H1 (cell line): ENCODE results near the gene GTF2A1L. TPM values are rescaled to one million over a fixed set of nuclear protein-coding genes. Genes with fewer than 3 reads are reported as not detected.

Experiments used
- CTCF ChIA-PET: fragments of 300-600 bp; sonication (Branson Sonifier 250); formaldehyde crosslinking; loops from one replicate; lab custom pipeline; 2021; ENCODE audit not compliant: partially characterized antibody; lab: Charles Lee
- POLR2A ChIA-PET: fragments of 300-600 bp; sonication (Branson Sonifier 250); formaldehyde crosslinking; loops from one replicate; lab custom pipeline; 2021; ENCODE audit warnings: inconsistent platforms; ENCODE audit not compliant: partially characterized antibody; lab: Charles Lee
- DNase-seq, 2 experiments: peaks; one replicate each; pipeline versions ENCODE4 v3.0.0 to v3.0.0-alpha.2; 2010 to 2022; ENCODE audit warnings: low spot score in 2 of 2, low read depth in 1 of 2, mixed read lengths in 1 of 2
- FAIRE-seq: peaks from 2 replicates; lab custom pipeline; 2011; peaks lifted over from hg19 to GRCh38; lab: Jason Lieb, UNC
- H2AFZ ChIP-seq: 2 replicates; pipeline ENCODE4 v1.8.1; 2012; ENCODE audit warnings: low read length, inconsistent platforms
- H2AK5ac ChIP-seq: 2 replicates; pipeline ENCODE4 v1.6.1; 2013; ENCODE audit warnings: low read depth, low read length
- H2BK120ac ChIP-seq: replicated peaks from 2 replicates; pipeline ENCODE3; 2013; ENCODE audit warnings: low read depth, low read length, inconsistent platforms
- H2BK12ac ChIP-seq: 2 replicates; pipeline ENCODE4 v1.6.1; 2013; ENCODE audit warnings: low read depth, low read length
- H2BK15ac ChIP-seq: 2 replicates; pipeline ENCODE4 v1.6.1; 2013; ENCODE audit warnings: low read length
- H2BK20ac ChIP-seq: 2 replicates; pipeline ENCODE4 v1.6.1; 2013; ENCODE audit warnings: low read length
- H2BK5ac ChIP-seq: 2 replicates; pipeline ENCODE4 v1.6.1; 2013; ENCODE audit warnings: low read depth, low read length
- H3K14ac ChIP-seq: 2 replicates; pipeline ENCODE4 v1.6.1; 2013; ENCODE audit warnings: inconsistent platforms; ENCODE audit not compliant: insufficient read length
- H3K18ac ChIP-seq: 2 replicates; pipeline ENCODE4 v1.6.1; 2013; ENCODE audit warnings: low read length; ENCODE audit errors: extremely low read depth
- H3K23ac ChIP-seq: 2 replicates; pipeline ENCODE4 v1.6.1; 2013; ENCODE audit warnings: inconsistent platforms; ENCODE audit not compliant: insufficient read length
- H3K23me2 ChIP-seq: 2 replicates; pipeline ENCODE4 v1.6.1; 2013; ENCODE audit warnings: low read depth, low read length
- H3K27ac ChIP-seq: 2 replicates; pipeline ENCODE4 v1.6.1; 2011; ENCODE audit warnings: low read depth, low read length, inconsistent platforms
- H3K27me3 ChIP-seq, 4 experiments: replicated peaks in 1 of 4; 1 replicate in 1 of 4; 2 replicates in 3 of 4; pipeline versions ENCODE4 v1.6.1 to v1.8.1; 2011 to 2013; ENCODE audit warnings: low read length in 3 of 4, mild to moderate bottlenecking in 3 of 4, inconsistent platforms in 2 of 4, mixed read lengths in 2 of 4, moderate library complexity in 1 of 4; ENCODE audit not compliant: control insufficient read depth in 3 of 4, insufficient read depth in 3 of 4; ENCODE audit errors: extremely low read depth in 1 of 4
- H3K36me3 ChIP-seq, 4 experiments: 2 replicates each; pipeline versions ENCODE4 v1.6.1 to v1.8.1; 2011 to 2013; ENCODE audit warnings: mild to moderate bottlenecking in 4 of 4, low read length in 3 of 4, moderate library complexity in 2 of 4, control low read depth in 1 of 4, inconsistent platforms in 1 of 4; ENCODE audit not compliant: insufficient read depth in 4 of 4, control insufficient read depth in 2 of 4
- H3K4ac ChIP-seq: replicated peaks from 2 replicates; pipeline ENCODE3; 2013; ENCODE audit warnings: low read length, low read depth, mixed read lengths, inconsistent platforms; ENCODE audit not compliant: insufficient read length
- H3K4me1 ChIP-seq, 4 experiments: replicated peaks in 1 of 4; 1 replicate in 1 of 4; 2 replicates in 3 of 4; pipeline versions ENCODE4 v1.6.1 to v1.8.1; 2011 to 2013; ENCODE audit warnings: low read length in 3 of 4, inconsistent platforms in 2 of 4, mixed read lengths in 1 of 4; ENCODE audit not compliant: insufficient read depth in 4 of 4, control insufficient read depth in 3 of 4
- H3K4me2 ChIP-seq, 2 experiments: 2 replicates each; pipeline versions ENCODE4 v1.6.1 to v1.8.1; 2011 to 2013; ENCODE audit warnings: low read depth in 2 of 2, low read length in 2 of 2, control low read depth in 1 of 2, inconsistent platforms in 1 of 2, mild to moderate bottlenecking in 1 of 2; ENCODE audit not compliant: insufficient read depth in 1 of 2
- H3K4me3 ChIP-seq, 4 experiments: fragments of 200-600, 300-600 bp in 1 of 4; sonication (generic), shearing (Covaris generic), sonication (Bioruptor Twin) in 1 of 4; 2 replicates each; pipeline versions ENCODE4 v1.5.1 to v1.8.1; 2011 to 2016; ENCODE audit warnings: low read length in 4 of 4, low read depth in 3 of 4, control low read depth in 2 of 4, inconsistent platforms in 2 of 4, mild to moderate bottlenecking in 2 of 4, mixed read lengths in 1 of 4, moderate library complexity in 1 of 4; ENCODE audit not compliant: insufficient read depth in 2 of 4; ENCODE audit errors: extremely low read depth in 1 of 4
- H3K56ac ChIP-seq: replicated peaks from 2 replicates; pipeline ENCODE3; 2013; ENCODE audit warnings: low read depth, mild to moderate bottlenecking, mixed read lengths, low read length, inconsistent platforms; ENCODE audit not compliant: insufficient read length
- H3K79me1 ChIP-seq: 2 replicates; pipeline ENCODE4 v1.6.1; 2013; ENCODE audit warnings: low read depth, low read length, control low read depth
- H3K79me2 ChIP-seq, 2 experiments: 2 replicates each; pipeline versions ENCODE4 v1.6.1 to v1.8.1; 2012 to 2013; ENCODE audit warnings: low read length in 2 of 2, mild to moderate bottlenecking in 2 of 2, inconsistent platforms in 1 of 2; ENCODE audit not compliant: insufficient read depth in 2 of 2, control insufficient read depth in 1 of 2
- H3K9ac ChIP-seq, 4 experiments: replicated peaks in 1 of 4; 1 replicate in 1 of 4; 2 replicates in 3 of 4; pipeline versions ENCODE4 v1.6.1 to v1.8.1; 2011 to 2013; ENCODE audit warnings: low read depth in 3 of 4, low read length in 3 of 4, control low read depth in 2 of 4, mild to moderate bottlenecking in 2 of 4, moderate library complexity in 2 of 4, inconsistent platforms in 1 of 4; ENCODE audit errors: extremely low read depth in 1 of 4
- H3K9me3 ChIP-seq, 2 experiments: 2 replicates each; pipeline versions ENCODE4 v1.6.1 to v1.8.1; 2012 to 2013; ENCODE audit warnings: mild to moderate bottlenecking in 2 of 2, moderate library complexity in 2 of 2, control low read depth in 1 of 2, inconsistent platforms in 1 of 2, low read depth in 1 of 2, low read length in 1 of 2, mixed read lengths in 1 of 2; ENCODE audit not compliant: insufficient read depth in 2 of 2
- H4K20me1 ChIP-seq, 2 experiments: replicated peaks in 1 of 2; 2 replicates each; pipeline versions ENCODE3 to v1.8.1; 2011 to 2013; ENCODE audit warnings: inconsistent platforms in 2 of 2, low read length in 2 of 2, mild to moderate bottlenecking in 1 of 2; ENCODE audit not compliant: insufficient read depth in 2 of 2, control insufficient read depth in 1 of 2
- H4K5ac ChIP-seq: 2 replicates; pipeline ENCODE4 v1.6.1; 2013; ENCODE audit warnings: low read length, low read depth, mixed read lengths, inconsistent platforms; ENCODE audit not compliant: insufficient read length
- H4K8ac ChIP-seq: 2 replicates; pipeline ENCODE4 v1.8.0; 2013; ENCODE audit warnings: mild to moderate bottlenecking, moderate library complexity, low read length, inconsistent platforms; ENCODE audit not compliant: insufficient read depth; ENCODE audit errors: extremely low read depth
- H4K91ac ChIP-seq: replicated peaks from 2 replicates; pipeline ENCODE3; 2013; ENCODE audit warnings: low read length, mixed read lengths, inconsistent platforms; ENCODE audit not compliant: insufficient read length
- ATF2 ChIP-seq: IDR thresholded peaks from 2 replicates; pipeline ENCODE4 v1.6.1; 2012; ENCODE audit warnings: low read length, inconsistent platforms
- CREB1 ChIP-seq: IDR thresholded peaks from 2 replicates; pipeline ENCODE4 v1.6.1; 2012; ENCODE audit warnings: inconsistent platforms
- CTCF ChIP-seq, 3 experiments: IDR thresholded peaks; 1 replicate in 2 of 3; 2 replicates in 1 of 3; pipeline versions ENCODE4 v1.5.1 to v1.6.1; 2011; ENCODE audit warnings: low read length in 3 of 3, mild to moderate bottlenecking in 3 of 3, inconsistent platforms in 2 of 3, low read depth in 1 of 3, moderate library complexity in 1 of 3; ENCODE audit not compliant: insufficient read depth in 1 of 3; ENCODE audit errors: control extremely low read depth in 1 of 3
- HDAC2 ChIP-seq, 2 experiments: fragments of 300-600 bp in 1 of 2; sonication (generic) in 1 of 2; IDR thresholded peaks; 2 replicates each; pipeline ENCODE4 v1.6.1; 2011 to 2012; ENCODE audit warnings: low read depth in 2 of 2, low read length in 2 of 2, mild to moderate bottlenecking in 2 of 2, moderate library complexity in 2 of 2, borderline replicate concordance in 1 of 2, inconsistent platforms in 1 of 2
- JUN ChIP-seq: IDR thresholded peaks from 2 replicates; pipeline ENCODE4 v1.6.1; 2011; ENCODE audit warnings: low read depth, mild to moderate bottlenecking, improper control_type of control experiment, low read length
- NRF1 ChIP-seq: IDR thresholded peaks from 2 replicates; pipeline ENCODE4 v1.6.1; 2011; ENCODE audit warnings: mild to moderate bottlenecking, low read depth, low read length, improper control_type of control experiment
- POLR2A ChIP-seq, 2 experiments: IDR thresholded peaks; 1 replicate in 1 of 2; 2 replicates in 1 of 2; pipeline ENCODE4 v1.6.1; 2011; ENCODE audit warnings: low read depth in 2 of 2, low read length in 2 of 2, mild to moderate bottlenecking in 2 of 2; ENCODE audit errors: control extremely low read depth in 1 of 2
- POU5F1 ChIP-seq: IDR thresholded peaks from 2 replicates; pipeline ENCODE4 v1.6.1; 2011; ENCODE audit warnings: low read depth, mild to moderate bottlenecking, low read length, moderate library complexity
- SIN3A ChIP-seq, 2 experiments: IDR thresholded peaks in 1 of 2; conservative IDR thresholded peaks in 1 of 2; 2 replicates each; pipeline ENCODE4 v1.6.1; 2011 to 2012; ENCODE audit warnings: low read length in 2 of 2, improper control_type of control experiment in 1 of 2, low read depth in 1 of 2, mild to moderate bottlenecking in 1 of 2
- SIRT6 ChIP-seq: IDR thresholded peaks from one replicate; pipeline ENCODE4 v1.7.1; 2012; ENCODE audit warnings: low read length, inconsistent platforms
- TBP ChIP-seq: IDR thresholded peaks from 2 replicates; pipeline ENCODE4 v1.6.1; 2011; ENCODE audit warnings: low read depth, low read length, improper control_type of control experiment
- WGBS, 2 experiments: shearing (Covaris generic) in 1 of 2; methylation state at CpG; one replicate each; pipeline versions ENCODE4 v1.1.6 to v1.1.7; 2013 to 2015; ENCODE audit warnings: low lambda C conversion rate in 2 of 2, mixed read lengths in 2 of 2, inconsistent platforms in 1 of 2, low coverage in 1 of 2, missing lambda C conversion rate in 1 of 2; ENCODE audit not compliant: insufficient replicate concordance in 2 of 2, insufficient coverage in 1 of 2, insufficient read length in 1 of 2; ENCODE audit errors: extremely low coverage in 1 of 2, missing lambda C conversion rate in 1 of 2; 5-methylcytosine and 5-hydroxymethylcytosine counted together
- polyA plus RNA-seq, 7 experiments: library from polyadenylated mRNA; depleted of rRNA in 3 of 7; stranded (reverse) in 5 of 7; unstranded in 2 of 7; fragments of >200 nt in 5 of 7; fragments of 200-250 nt in 2 of 7; gene quantifications; 1 replicate in 5 of 7; 2 replicates in 1 of 7; 4 replicates in 1 of 7; pipeline versions ENCODE4 v1.2.1 to v1.2.3, GENCODE V29; 2011 to 2013; ENCODE audit warnings: missing spikeins in 2 of 7, mixed read lengths in 2 of 7
- total RNA-seq: library from RNA; stranded (reverse); fragmentation: NEBNext Ultra II Directional; extraction: Animal tissue kit (Norgen Biotek cat#: 25700); gene quantifications from 2 replicates; pipeline ENCODE4 v1.2.1, GENCODE V29; 2021

The GTF2A1L gene
- total and polyA plus RNA-seq, 2 of the 8 experiments (the other 6 are each of a cell fraction or from before 2014, with no cell fraction given): 0.18 TPM; not detected in 1

- Histone ChIP-seq H3K79me1 (no peaks in the 10 kb centered on the region), H4K8ac (no peak overlapping the region), H3K23me2 (no peaks in the 10 kb centered on the region), H2BK20ac (no peak overlapping the region), H3K23ac (no peak overlapping the region), H2AFZ (no peak overlapping the region), H2BK5ac (no peak overlapping the region), H3K9me3 (no peaks in the 10 kb centered on the region), H3K36me3 (no peaks in the 10 kb centered on the region), H3K9ac (no peak overlapping the region), H3K27ac (no peak overlapping the region), H3K4me1 (peaks cover 0 to 5% (median 0%) of the 10 kb centered on the region in 4 experiments; a peak in 1 of 7 replicates), H3K4ac (no peak overlapping the region), H2BK12ac (no peak overlapping the region), H2BK120ac (no peak overlapping the region), H3K4me3 (no peak overlapping the region), H3K18ac (no peak overlapping the region), H3K4me2 (no peak overlapping the region), H3K27me3 (no peaks in the 10 kb centered on the region), H2BK15ac (no peak overlapping the region), H4K20me1 (no peaks in the 10 kb centered on the region), H3K79me2 (no peaks in the 10 kb centered on the region), H4K5ac (no peak overlapping the region), H3K56ac (no peak overlapping the region), H3K14ac (no peak overlapping the region), H2AK5ac (no peak overlapping the region), H4K91ac (no peak overlapping the region)
- DNase-seq (no peak), FAIRE-seq (no peak)
- 88% methylated on average over 2 of the region's 2 CpGs; no CpG with 5 or more reads in 1 of the 2 experiments for WGBS, 2 experiments
- ChIA-PET POLR2A (no interaction called here), CTCF (no interaction called here)
- no peak for TF ChIP-seq SIN3A (conservative IDR thresholded peaks at IDR 0.05 in 1 of 2, IDR thresholded peaks at IDR 0.05 in 1 of 2; ENCODE audit: low read depth in 1 of 2, low read length in 2 of 2)
- TF ChIP-seq SIRT6: no peak
- TF ChIP-seq NRF1: no peak
- no peak for TF ChIP-seq TBP
- TF ChIP-seq CTCF (IDR thresholded peaks at IDR 0.05; ENCODE audit: control extremely low read depth in 1 of 3, insufficient read depth in 1 of 3, low read depth in 1 of 3, low read length in 3 of 3): no peak
- no peak for TF ChIP-seq CREB1
- TF ChIP-seq ATF2: no peak
- TF ChIP-seq POLR2A (IDR thresholded peaks at IDR 0.05; ENCODE audit: control extremely low read depth in 1 of 2, low read depth in 2 of 2, low read length in 2 of 2): no peak
- no peak for TF ChIP-seq POU5F1
- TF ChIP-seq JUN: no peak
- TF ChIP-seq HDAC2 (IDR thresholded peaks at IDR 0.05; ENCODE audit: borderline replicate concordance in 1 of 2, low read depth in 2 of 2, low read length in 2 of 2): no peak
Observed at GRCh38 chr2:48712151-48712550, 94.5 kb downstream of the GTF2A1L start.
